ENCODE results near the gene BRD1.
"Not testable (repeated sequence)": the region's sequence is repeated elsewhere in the genome, so short reads cannot be mapped to it uniquely, and the experiment has no call there.

BRD1 gene

DNA sequence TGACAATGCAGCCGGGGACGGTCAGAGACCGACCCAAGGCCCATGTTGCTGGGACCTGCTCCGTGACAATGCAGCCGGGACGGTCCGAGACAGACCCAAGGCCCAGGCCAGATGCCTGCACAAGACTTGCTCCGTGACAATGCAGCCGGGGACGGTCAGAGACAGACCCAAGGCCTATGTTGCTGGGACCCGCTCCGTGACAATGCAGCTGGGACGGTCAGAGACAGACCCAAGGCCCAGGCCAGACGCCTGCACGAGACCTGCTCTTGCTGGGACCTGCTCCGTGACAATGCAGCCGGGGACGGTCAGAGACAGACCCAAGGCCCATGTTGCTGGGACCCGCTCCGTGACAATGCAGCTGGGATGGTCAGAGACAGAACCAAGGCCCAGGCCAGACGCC lies 45.8 kb downstream of the BRD1 start:
- DNase-seq = not testable (repeated sequence)

DNA sequence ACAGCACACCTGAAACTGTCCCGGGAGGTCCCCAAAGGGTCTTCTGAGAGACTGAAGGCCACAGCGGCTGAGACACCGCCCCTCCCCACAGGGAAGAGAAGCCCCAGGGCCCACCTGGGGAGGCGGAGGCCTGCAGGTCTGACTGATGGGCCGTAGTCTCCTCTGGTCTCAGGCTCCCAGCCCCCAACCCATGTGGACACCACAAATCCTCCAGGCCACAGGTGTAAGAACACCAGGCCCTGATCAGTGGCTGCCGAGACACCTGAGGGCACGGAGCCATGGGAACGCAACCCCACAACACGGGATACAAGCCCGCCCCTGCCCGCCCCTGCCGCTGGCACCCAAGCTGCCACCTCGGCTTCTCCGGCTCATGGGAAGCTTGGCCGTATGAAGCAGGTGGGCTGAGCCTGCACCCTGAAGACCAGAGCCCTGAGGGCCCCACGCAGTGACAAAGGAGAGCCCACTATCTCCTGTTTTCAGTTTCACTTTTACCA lies 46.3 kb downstream of the BRD1 start:
- no peak for DNase-seq

- DNase-seq = no peak
These were observed 46.9 kb downstream of the BRD1 start for GRCh38 chr22:49780698-49781288.

GRCh38 chr22:49779853-49780697 lies 47.6 kb downstream of the BRD1 start:
- peak; percentile 38 to 53 (median 45) for DNase-seq

- DNase-seq = no peak
These were observed 48.5 kb downstream of the BRD1 start for GRCh38 chr22:49779211-49779610.

GRCh38 chr22:49777569-49778249 lies 50.0 kb downstream of the BRD1 start:
- no peak for DNase-seq

DNA sequence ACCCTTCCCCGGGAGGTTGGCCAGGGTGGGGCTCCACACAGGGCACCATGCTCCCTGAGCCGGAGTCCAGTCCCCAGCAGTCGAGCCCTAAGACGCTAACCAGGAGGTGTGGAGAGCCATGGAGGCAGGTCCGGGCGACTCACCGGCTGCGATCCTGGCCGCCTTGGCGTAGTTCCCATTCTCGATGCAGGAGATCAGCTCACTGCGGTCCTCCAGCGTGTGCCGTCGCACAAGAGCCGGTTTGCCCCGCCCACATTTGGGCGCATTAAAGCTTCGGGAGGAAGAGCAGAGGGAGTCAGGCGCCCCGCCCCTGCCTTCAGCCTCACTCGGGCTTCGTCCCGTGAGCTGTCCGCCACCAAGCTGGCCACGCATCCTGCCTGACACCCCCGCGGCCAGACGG lies 50.8 kb downstream of the BRD1 start:
- no peak for DNase-seq

- DNase-seq = no peak
These were observed 51.7 kb downstream of the BRD1 start for GRCh38 chr22:49775867-49776511.

- DNase-seq = no peak
These were observed 52.3 kb downstream of the BRD1 start for GRCh38 chr22:49775191-49775866.

- no peak for DNase-seq
These were observed 53.0 kb downstream of the BRD1 start for GRCh38 chr22:49774499-49775151.

GRCh38 chr22:49774046-49774445 lies 53.6 kb downstream of the BRD1 start:
- no peak for DNase-seq

GRCh38 chr22:49773531-49773930 lies 54.1 kb downstream of the BRD1 start:
- DNase-seq = no peak

DNA sequence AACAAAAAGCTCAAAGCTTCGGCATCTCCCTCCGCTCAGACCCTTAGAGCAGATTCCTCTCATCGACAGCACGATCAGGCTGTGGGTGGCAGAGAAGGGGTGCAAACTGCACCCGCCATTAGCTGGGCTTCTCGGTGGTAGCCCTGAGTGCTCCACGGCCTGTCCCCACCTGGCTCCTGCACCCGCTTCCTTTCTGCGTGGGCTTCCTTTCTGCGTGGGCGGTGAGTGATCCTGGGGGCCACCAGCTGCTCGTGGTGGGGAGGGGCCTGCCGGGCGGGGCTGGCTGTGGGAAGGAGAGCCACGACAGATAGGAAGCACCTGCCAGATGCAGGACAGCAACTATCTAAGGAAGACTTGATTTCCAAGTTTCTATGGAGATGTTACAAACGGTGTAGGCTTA lies 55.0 kb downstream of the BRD1 start:
- no peak for DNase-seq

DNA sequence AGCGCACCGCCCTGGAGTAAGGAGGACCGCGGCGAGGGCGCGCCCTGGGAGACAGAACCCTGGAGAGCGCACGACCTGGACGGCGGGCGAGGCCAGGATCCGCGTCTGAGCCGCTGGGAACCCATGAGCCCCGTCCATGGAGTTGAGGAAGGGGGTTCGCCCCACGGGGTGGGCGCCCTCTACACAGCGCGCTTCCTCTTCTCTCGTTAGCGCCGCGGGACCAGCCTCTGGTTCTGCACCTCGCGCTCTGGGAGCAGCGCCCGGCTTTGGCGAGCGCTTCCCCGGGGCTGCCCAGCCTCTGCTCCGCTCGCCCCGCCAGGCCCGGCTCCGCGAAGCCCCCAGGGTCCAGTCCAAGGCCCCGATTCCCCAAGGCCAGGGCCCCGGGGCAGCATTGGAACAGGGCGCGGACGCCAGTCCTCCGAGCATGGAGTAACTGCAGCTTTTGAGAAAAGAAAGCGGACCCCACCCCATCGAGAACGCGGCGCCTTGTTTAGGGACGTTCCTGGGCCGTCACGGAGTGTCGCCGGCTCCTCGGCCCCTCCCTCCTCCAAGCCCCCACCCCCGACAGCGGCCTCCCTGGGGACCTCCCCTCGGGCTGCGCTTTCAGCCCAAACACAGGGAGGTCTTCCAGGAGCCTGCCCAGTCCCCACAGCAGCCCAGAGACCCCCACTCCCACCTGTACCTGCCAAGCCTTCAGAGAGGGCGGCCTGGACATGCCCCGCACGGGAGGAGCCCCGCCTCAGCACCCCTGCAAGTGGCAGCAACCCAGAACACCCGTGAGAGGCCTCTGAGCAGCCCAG lies 56.2 kb downstream of the BRD1 start:
- DNase-seq = no peak

DNA sequence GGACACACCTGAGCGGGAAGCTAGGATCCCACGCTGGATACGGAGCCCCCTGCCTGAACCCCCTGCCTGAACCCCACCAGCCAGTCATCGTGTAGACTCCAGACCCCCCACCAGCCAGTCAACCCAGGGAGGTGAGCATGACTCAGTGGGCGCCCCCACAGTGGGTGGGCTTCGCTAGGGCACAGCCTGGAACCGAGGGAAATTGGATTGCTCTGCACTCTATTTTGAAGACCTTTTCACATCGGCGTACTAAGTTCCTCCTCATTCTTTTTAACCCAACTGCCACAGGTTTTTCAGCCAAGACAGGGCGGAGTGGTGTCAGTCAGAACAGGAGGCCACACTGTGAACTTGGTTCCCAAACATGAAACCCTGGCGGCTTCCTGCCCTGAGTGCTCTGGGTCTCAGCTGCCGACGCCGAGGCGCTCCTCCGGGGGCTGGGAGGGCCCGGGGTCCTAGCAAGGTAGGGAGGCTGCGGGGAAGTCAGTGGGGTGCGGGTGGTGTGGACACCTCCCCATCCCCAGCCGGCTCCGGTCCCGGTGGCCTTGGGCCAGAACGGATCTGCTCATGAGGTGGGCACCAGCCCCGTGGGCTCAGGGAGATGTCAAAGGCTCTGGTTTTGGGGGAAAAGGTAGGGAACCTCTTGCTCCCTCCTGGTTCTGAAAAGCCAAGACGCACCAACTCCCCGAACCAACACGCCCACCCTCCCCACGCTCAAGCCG lies 57.0 kb downstream of the BRD1 start:
- no peak for DNase-seq

GRCh38 chr22:49769691-49770546 lies 57.8 kb downstream of the BRD1 start:
- no peak for DNase-seq

DNA sequence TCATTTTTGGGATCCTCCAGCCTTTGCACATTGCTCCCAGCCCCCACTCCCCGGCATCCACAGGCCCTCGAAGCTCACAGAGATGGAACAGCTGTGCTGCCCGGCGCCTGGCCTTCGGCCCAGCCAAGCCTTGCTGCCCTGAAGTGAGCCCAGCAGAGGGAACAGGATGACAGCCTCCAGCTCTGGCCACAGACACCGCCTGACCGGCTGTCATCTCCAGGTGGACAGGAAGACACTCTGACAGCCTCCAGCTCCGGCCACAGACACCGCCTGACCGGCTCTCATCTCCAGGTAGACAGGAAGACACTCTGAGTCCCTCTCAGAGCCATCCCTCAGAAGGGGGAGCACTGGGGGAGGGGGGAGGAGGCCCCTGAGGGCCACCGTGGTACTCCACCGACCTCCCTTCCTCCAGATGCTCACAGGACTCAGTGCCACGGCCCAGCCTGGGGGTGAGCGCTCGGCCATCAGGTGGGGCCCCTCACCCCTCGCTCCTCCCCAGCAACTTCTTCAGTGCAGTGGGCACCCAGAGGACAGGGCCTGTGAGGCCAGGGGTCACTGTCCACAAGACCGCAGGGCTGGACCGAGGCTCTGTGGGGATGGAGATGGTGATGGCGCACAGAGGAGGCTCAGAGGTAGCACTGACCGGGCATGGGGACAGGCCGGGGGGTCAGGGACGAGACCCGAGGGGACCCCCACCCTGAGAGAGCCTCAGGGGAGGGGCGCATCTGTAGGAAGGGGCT lies 58.6 kb downstream of the BRD1 start:
- DNase-seq = no peak

- no peak for DNase-seq
These were observed 59.4 kb downstream of the BRD1 start for GRCh38 chr22:49768077-49768910.

Measured in suppressor macrophage treated with lipopolysaccharide for 1 hour (primary cell).